Motor neuron (in vitro differentiated cells): Measurements from ENCODE around the gene IYD. TPM values are rescaled to one million over a fixed set of nuclear protein-coding genes. Genes with fewer than 3 reads are reported as not detected.

Experiments
- ATAC-seq, 8 experiments: fragments of 200-7000 bp; cut with Tn5 transposase; replicated peaks in 6 of 8; 2 replicates each; pipeline ENCODE4 v1.8.0; 2021; ENCODE audit warnings: mild to moderate bottlenecking in 8 of 8, moderate library complexity in 8 of 8
- H3K27ac ChIP-seq, 2 donors: fragments of 250-450 bp; sonication (Bioruptor Pico); 2 replicates each; pipeline ENCODE4 v1.9.0; 2021; ENCODE audit warnings: antibody characterized with exemption in 2 of 2, mild to moderate bottlenecking in 2 of 2, moderate library complexity in 1 of 2
- H3K4me1 ChIP-seq, 2 donors: fragments of 250-450 bp; sonication (Bioruptor Pico); replicated peaks in 1 of 2; 2 replicates each; pipeline ENCODE4 v1.6.1; 2021; ENCODE audit warnings: antibody characterized with exemption in 2 of 2, mild to moderate bottlenecking in 2 of 2, moderate library complexity in 1 of 2
- H3K4me3 ChIP-seq, 5 donors: fragments of 250-450 bp; sonication (Bioruptor Pico); 2 replicates each; pipeline ENCODE4 v1.9.0; 2021; ENCODE audit warnings: antibody characterized with exemption in 5 of 5, mild to moderate bottlenecking in 5 of 5, moderate library complexity in 4 of 5
- WGBS, 10 experiments: fragments of 450-650 bp; shearing (Covaris generic); methylation state at CpG; one replicate each; pipeline ENCODE4 v1.0.0; 2022; 5-methylcytosine and 5-hydroxymethylcytosine counted together
- in situ Hi-C, 9 experiments: fragments of 400-800 bp; cut with MboI; loops; one replicate each; pipeline ENCODE4 v1.15.0; 2021; ENCODE audit warnings: low sequenced_read_pairs in 9 of 9, low pct_unique_long_range_greater_than_20kb in 2 of 9; ENCODE audit not compliant: unreplicated experiment in 9 of 9
- total RNA-seq, 8 experiments: library from RNA; unstranded; fragments of 300-600 nt; gene quantifications; 2 replicates each; pipeline versions ENCODE4 v1.2.3 to v1.2.4, GENCODE V29; 2022

The IYD gene
- total RNA-seq, 8 experiments from 2014 or later, result under 0.01 to 0.38 (median 0.14) TPM

DNA sequence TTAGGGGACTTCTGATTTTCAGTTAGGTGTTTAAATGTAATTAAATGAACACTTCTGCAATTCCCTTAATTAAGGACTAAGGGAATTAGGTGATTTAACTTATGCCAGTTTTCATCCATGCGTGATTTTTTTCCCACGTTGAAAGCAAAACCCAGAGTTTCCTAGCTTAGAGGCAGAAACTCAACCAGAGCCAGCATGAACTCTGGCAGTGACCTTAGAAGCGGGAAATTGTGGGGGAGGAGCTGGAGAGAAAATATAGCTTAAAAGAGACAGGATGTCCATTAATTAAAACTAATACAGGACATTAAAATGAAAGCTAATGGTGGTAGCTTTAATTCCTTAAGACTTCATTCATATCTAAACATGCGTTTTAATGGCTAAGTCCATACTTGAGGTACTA lies 41.6 kb downstream of the IYD start:
- 66 to 100% (median 93%) methylated on average over 1 to 4 of the region's 4 CpGs for WGBS, 10 experiments
- H3K4me1 ChIP-seq, result peaks cover 0 to 7% of the 10 kb centered on the region in 2 donors
- H3K4me3 ChIP-seq, result no peak overlapping the region
- in situ Hi-C loops, result loop anchor here in 8 of 9 experiments (10.0 to 25.0 kb wide), 3 partner anchors 177 to 404 kb away; partner anchors contain the start of gene PLEKHG1 (in 1 of the 8)
- no peak overlapping the region for H3K27ac ChIP-seq
- ATAC-seq, result no peak

DNA sequence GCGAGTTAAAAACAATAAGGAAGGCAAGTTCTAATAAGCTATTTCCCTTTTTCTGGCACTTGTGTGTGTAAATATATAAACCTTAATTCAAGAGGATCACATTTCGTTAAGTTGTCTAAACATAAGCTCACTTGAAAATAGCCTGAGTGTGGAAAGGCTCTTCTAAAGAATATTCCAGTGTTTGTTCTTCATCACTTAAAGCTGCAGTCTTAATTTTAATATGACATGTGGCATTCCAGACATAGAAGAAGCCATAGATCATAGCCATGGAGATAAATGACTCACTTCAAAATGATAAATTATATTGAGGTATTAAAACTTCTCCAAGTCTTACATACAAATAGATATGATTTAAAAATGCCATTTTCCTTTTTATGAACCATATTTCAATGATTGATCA lies 42.1 kb downstream of the IYD start:
- H3K27ac ChIP-seq, result no peak overlapping the region
- ATAC-seq, result no peak
- H3K4me1 ChIP-seq, result peaks cover 0 to 7% of the 10 kb centered on the region in 2 donors
- WGBS, 10 experiments, result 0 to 100% (median 46%) methylated on average over 1 to 2 of the region's 2 CpGs
- no peak overlapping the region for H3K4me3 ChIP-seq
- in situ Hi-C loops, result loop anchor here in 8 of 9 experiments (10.0 to 25.0 kb wide), 3 partner anchors 176 to 404 kb away; partner anchors contain the start of gene PLEKHG1 (in 1 of the 8)

DNA sequence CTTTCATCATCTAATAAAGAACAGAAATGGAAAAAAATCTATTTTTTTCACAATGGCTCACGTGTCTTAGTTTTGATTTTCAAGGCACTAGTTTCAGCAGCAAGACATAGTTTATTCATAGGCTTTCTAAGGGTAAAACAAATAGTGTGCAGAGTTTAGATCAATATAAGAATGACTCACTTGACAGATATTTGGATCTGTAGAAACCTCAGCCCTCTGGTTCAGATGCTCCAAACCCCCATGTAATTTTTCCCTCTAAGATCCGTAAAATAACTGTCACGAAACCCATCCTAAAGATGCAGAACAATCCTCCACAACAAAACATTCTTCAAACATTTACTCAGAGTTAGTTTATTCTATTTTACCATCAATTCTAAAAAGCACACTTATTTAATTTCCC lies 43.4 kb downstream of the IYD start:
- Histone ChIP-seq H3K27ac (no peak overlapping the region), H3K4me3 (no peak overlapping the region), H3K4me1 (peaks cover 0 to 7% of the 10 kb centered on the region in 2 donors)
- ATAC-seq, result no peak
- in situ Hi-C loops, result loop anchor here in 8 of 9 experiments (10.0 to 25.0 kb wide), 3 partner anchors 175 to 403 kb away; partner anchors contain the start of gene PLEKHG1 (in 1 of the 8)
- 14 to 94% (median 83%) methylated on average over 1 to 3 of the region's 3 CpGs; no CpG with 5 or more reads in 1 of the 10 experiments for WGBS, 10 experiments

DNA sequence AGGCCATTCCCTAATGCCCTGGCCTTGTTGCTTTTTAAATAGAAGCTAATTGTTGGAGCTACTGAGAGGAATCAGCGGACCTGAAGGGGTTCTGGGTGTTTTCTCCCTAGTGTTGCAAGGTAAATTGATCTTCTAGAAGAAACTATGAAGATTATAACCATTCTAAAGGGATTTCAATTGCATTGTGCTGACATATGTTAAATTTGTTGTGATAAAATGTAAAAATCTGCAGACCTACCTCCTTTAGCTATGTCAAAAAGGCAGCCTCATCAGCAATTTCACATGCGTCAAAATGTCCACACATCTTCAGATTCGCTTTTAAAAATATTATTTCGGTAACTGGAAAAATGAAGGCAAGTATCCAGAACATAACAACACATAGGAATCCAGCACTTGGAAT lies 44.4 kb downstream of the IYD start:
- in situ Hi-C loops, result loop anchor here in 8 of 9 experiments (10.0 to 25.0 kb wide), 3 partner anchors 174 to 402 kb away; partner anchors contain the start of gene PLEKHG1 (in 1 of the 8)
- WGBS, 10 experiments, result 5 to 100% (median 35%) methylated on average over 1 to 4 of the region's 4 CpGs
- peak in 3 of 8 experiments; percentile 2 to 7 (median 3) for ATAC-seq
- no peak overlapping the region for H3K27ac ChIP-seq
- H3K4me1 ChIP-seq, result peaks cover 8 to 15% of the 10 kb centered on the region in 2 donors
- no peak overlapping the region for H3K4me3 ChIP-seq

DNA sequence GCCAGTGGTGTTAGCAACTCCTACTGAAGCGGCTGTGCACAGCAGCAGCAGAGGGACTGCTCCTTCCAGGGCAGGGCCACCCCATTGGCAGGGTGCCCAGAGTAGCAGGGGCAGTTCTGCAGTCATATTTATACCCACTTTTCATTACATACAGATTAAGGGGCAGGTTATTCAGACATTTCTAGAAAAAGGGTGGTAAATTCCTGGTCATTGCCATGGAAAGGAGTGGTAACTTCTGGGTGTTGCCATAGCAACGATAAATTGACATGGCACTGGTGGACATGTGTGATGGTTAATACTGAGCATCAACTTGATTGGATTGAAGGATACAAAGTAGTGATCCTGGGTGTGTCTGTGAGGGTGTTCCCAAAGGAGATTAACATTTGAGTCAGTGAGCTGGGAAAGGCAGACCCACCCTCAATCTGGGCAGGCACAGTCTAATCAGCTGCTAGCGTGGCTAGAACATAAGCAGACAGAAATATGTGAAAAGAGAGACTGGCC lies 45.0 kb downstream of the IYD start:
- Histone ChIP-seq H3K27ac (no peak overlapping the region), H3K4me3 (no peak overlapping the region), H3K4me1 (peaks cover 14 to 18% of the 10 kb centered on the region in 2 donors)
- WGBS, 10 experiments, result 0 to 100% (median 50%) methylated on average over 1 to 3 of the region's 3 CpGs; no CpG with 5 or more reads in 4 of the 10 experiments
- peak in 3 of 8 experiments; percentile 67 to 84 (median 73) for ATAC-seq
- in situ Hi-C loops, result loop anchor here in 8 of 9 experiments (10.0 to 25.0 kb wide), 3 partner anchors 173 to 401 kb away; partner anchors contain the start of gene PLEKHG1 (in 1 of the 8)

DNA sequence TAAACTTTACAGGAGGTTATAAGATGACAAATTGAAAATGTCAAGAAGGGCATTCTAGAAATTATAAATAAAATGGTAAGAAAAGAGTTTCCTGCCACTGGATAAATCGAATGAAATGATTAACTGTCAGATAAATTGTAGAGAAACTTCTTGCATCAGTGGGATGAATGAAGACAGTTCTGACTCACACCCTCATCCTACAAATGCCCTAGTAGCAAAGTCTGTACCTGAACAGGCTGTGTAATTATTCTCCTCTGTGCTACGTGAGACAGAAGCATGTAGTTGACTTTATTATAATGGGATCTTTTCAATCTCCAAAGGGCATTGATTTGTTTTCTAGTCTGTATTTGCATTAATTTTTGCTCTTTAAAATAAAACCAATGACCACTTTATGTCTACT lies 47.3 kb downstream of the IYD start:
- no peak overlapping the region for H3K27ac ChIP-seq
- H3K4me3 ChIP-seq, result no peak overlapping the region
- H3K4me1 ChIP-seq, result peaks cover 17 to 18% of the 10 kb centered on the region in 2 donors
- ATAC-seq, result peak in 5 of 8 experiments; percentile 35 to 82 (median 63)
- 20 to 73% (median 60%) methylated on average over 1 to 2 of the region's 2 CpGs for whole genome bisulfite sequencing, 10 experiments
- in situ Hi-C loops, result loop anchor here (5.0 to 25.0 kb wide), 4 partner anchors 171 to 399 kb away; partner anchors contain the start of gene PLEKHG1 (in 1 of the 9)

DNA sequence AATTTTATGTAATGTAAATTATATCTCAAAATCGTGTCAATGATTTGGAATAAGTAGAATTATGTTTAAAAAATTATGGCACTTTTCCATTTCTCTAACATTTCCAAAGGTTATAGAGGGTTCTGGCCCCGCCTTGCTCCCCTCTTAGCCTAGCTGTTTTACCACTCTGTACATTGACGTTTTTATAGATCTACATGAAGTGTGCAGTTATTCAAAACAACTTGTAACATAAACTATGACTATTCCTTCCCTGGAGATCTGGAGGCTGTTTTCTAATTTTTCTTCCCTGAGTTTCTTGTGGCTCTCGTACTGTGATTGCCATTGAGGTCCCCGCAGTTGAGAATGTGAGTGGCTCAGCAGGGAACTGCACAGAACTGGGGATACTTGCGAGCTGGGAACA lies 48.4 kb downstream of the IYD start:
- no peak overlapping the region for H3K4me3 ChIP-seq
- 0 to 81% (median 63%) methylated on average over 1 to 6 of the region's 6 CpGs; no CpG with 5 or more reads in 2 of the 10 experiments for WGBS, 10 experiments
- H3K27ac ChIP-seq, result no peak overlapping the region
- H3K4me1 ChIP-seq, result peaks cover 17 to 18% of the 10 kb centered on the region in 2 donors
- ATAC-seq, result no peak
- in situ Hi-C loops, result loop anchor here (5.0 to 25.0 kb wide), 4 partner anchors 170 to 398 kb away; partner anchors contain the start of gene PLEKHG1 (in 1 of the 9)

DNA sequence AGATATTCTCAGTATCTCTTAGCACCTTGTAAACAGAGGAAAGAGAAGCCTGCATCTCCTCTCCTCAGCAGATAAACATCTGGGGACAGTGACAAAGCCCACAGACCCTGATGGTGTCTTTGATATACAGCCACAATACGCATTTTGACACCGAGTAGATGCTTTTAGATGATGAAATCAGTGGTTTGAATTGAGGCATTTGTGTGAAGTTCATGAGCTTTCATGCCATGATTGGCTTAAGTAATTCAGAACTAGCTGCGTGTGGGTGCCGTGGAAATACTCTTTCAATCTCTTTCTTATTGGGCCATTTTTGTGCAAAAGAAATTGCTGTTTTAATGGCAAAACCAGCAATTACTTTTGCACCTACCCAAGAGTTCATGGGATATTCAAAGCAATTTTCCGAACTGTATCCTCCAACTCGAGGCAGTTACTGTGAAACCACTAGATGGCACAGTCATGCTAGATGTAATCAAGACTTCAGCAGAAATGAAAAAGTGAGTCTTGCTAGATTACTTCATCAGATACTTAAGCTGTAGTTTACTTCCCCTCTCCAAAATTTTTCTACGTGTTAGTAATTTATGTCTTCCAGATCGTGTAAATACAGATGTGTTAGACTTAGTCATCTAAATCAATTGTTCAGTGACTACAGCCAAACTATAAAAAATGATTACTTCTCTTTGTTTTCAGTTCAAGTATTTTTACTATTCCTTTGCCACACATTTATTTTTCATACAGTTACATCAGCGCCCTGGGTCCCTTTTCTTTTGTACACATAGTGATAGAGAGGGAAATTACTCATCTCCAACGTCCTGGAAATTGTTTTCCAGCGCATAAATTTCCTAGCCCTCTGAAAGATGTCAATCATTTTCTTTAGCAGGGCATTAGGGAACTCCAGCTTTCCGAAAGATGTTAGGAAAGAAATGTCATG lies 49.4 kb downstream of the IYD start:
- peak; percentile 7 to 81 (median 72) for ATAC-seq
- peaks cover 17 to 18% of the 10 kb centered on the region in 2 donors for H3K4me1 ChIP-seq
- WGBS, 10 experiments, result 0 to 39% (median 19%) methylated on average over 4 to 12 of the region's 12 CpGs
- no peak overlapping the region for H3K4me3 ChIP-seq
- in situ Hi-C loops, result loop anchor here (5.0 to 25.0 kb wide), 4 partner anchors 169 to 397 kb away; partner anchors contain the start of gene PLEKHG1 (in 1 of the 9)
- H3K27ac ChIP-seq, result peak overlapping the region in 1 of 2 donors; percentile 36

DNA sequence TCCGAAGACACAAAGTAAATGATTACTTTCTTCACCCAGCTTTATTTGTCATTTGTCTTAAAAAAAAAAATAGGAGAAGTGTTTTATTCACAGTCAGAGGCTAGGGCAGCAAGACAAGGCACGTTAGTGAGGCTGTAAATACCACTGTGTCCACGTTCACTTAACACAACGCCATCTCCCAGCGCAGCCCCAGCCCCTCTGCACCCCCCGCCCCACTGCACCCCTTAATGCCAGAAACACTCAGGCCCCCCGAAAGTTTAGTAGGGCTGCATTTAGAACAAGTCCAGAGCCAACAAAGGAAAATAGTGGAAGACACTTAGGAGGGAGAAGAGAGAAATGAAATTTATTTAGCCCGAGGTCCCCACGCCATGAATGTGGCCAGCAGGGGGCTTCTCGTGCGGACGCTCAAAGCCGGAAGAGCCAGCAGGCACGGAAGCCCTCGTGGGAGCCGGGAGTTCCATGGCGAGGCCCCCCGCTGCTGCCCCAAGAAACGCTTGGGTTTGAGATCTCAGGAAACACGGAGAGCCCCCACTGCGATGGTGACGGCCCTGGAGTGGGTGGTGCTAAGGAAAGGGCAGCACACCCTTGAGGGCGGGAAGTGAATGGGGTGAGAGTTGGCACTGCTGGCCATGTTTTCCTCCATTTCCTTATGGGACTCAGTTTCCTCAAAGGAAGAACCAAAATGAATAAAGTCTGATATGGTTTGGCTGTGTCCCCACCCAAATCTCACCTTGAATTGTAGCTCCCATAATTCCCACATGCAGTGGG lies 50.2 kb downstream of the IYD start:
- in situ Hi-C loops, result loop anchor here (5.0 to 25.0 kb wide), 4 partner anchors 168 to 396 kb away; partner anchors contain the start of gene PLEKHG1 (in 1 of the 9)
- Histone ChIP-seq H3K4me3 (no peak overlapping the region), H3K4me1 (peaks cover 17 to 18% of the 10 kb centered on the region in 2 donors), H3K27ac (peak overlapping the region; percentile 36 to 73)
- peak; percentile 1 to 57 (median 48) for ATAC-seq
- 0 to 60% (median 38%) methylated on average over 1 to 15 of the region's 23 CpGs; no CpG with 5 or more reads in 1 of the 10 experiments for WGBS, 10 experiments

DNA sequence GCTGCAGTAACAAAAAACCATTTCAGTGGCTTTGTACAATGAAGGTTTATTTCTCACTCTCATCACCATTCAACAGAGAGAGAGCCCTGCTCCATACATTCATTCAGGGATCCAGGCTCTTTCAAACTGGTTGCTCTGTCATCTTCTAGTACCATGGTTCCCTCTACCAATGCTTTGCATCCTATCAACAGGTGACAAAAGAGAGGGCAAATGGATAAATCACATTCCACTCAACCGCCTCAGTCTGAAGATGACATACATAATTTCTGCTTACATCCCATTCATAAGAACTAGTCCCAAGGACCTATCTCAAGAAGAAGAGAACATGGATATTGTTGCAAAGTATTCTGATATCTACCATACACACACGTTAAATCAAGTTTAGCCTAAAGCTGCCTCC lies 51.6 kb downstream of the IYD start:
- Histone ChIP-seq H3K4me1 (peaks cover 17 to 18% of the 10 kb centered on the region in 2 donors), H3K4me3 (no peak overlapping the region), H3K27ac (no peak overlapping the region)
- no peak for ATAC-seq
- 75 to 100% (median 94%) methylated on average over 1 to 2 of the region's 2 CpGs; no CpG with 5 or more reads in 1 of the 10 experiments for WGBS, 10 experiments
- in situ Hi-C loops, result loop anchor here in 5 of 9 experiments (10.0 to 25.0 kb wide), 3 partner anchors 167 to 394 kb away; partner anchors contain the start of gene PLEKHG1 (in 1 of the 5)

DNA sequence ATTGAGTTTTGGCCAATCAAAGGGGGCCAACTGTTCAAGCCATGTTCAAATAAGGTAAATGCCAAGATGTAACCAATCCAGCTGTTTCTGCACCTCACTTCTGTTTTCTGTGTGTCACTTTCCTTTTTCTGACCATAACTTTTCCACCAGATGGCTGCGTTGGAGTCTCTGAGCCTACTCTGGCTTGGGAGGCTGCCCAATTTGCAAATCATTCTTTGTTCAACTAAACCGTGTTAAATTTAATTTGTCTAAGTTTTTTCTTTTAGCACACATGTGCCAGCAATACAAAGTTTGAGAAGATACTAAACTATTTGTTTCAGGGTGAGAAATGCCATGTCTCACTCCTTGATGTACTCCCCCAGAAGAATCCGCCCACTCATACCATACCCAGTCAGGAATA lies 52.1 kb downstream of the IYD start:
- Histone ChIP-seq H3K4me1 (peaks cover 17 to 18% of the 10 kb centered on the region in 2 donors), H3K27ac (no peak overlapping the region), H3K4me3 (no peak overlapping the region)
- no peak for ATAC-seq
- WGBS, 10 experiments, result 23 to 100% (median 90%) methylated on average over 2 to 3 of the region's 3 CpGs; no CpG with 5 or more reads in 1 of the 10 experiments
- in situ Hi-C loops, result loop anchor here in 5 of 9 experiments (10.0 to 25.0 kb wide), 3 partner anchors 166 to 394 kb away; partner anchors contain the start of gene PLEKHG1 (in 1 of the 5)

DNA sequence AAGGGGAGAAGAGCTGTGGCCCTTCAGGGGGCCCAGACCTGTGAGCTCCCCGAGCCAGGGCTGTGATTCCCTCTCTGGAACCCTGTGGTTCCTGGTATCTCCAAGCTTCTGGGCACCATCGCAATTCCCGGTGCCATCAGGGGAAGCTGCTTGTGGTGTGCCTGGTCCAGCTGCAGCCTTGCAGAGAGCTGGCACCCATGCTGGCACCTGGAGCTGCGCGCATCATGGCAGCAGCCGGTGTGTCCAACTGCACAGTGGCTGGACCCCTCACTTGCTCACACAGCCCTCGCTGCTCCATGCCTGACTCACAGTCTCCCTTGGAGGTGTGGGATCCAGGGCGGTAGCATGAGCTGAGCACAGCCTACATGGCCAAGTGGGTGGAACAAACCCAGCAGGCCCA lies 56.7 kb downstream of the IYD start:
- Histone ChIP-seq H3K4me1 (peaks cover 0 to 4% of the 10 kb centered on the region in 2 donors), H3K4me3 (no peak overlapping the region), H3K27ac (no peak overlapping the region)
- ATAC-seq, result peak in 1 of 8 experiments; percentile 2
- in situ Hi-C loops, result loop anchor here in 2 of 9 experiments (10.0 to 25.0 kb wide), 2 partner anchors 187 to 389 kb away; no protein-coding TSS in a partner anchor
- WGBS, 10 experiments, result 71 to 100% (median 96%) methylated on average over 1 to 5 of the region's 8 CpGs; no CpG with 5 or more reads in 6 of the 10 experiments
